Measurements from ENCODE around the gene CBX2.
"Not testable (repeated sequence)": the region's sequence is repeated elsewhere in the genome, so short reads cannot be mapped to it uniquely, and the experiment has no call there.

Gene CBX2

DNA sequence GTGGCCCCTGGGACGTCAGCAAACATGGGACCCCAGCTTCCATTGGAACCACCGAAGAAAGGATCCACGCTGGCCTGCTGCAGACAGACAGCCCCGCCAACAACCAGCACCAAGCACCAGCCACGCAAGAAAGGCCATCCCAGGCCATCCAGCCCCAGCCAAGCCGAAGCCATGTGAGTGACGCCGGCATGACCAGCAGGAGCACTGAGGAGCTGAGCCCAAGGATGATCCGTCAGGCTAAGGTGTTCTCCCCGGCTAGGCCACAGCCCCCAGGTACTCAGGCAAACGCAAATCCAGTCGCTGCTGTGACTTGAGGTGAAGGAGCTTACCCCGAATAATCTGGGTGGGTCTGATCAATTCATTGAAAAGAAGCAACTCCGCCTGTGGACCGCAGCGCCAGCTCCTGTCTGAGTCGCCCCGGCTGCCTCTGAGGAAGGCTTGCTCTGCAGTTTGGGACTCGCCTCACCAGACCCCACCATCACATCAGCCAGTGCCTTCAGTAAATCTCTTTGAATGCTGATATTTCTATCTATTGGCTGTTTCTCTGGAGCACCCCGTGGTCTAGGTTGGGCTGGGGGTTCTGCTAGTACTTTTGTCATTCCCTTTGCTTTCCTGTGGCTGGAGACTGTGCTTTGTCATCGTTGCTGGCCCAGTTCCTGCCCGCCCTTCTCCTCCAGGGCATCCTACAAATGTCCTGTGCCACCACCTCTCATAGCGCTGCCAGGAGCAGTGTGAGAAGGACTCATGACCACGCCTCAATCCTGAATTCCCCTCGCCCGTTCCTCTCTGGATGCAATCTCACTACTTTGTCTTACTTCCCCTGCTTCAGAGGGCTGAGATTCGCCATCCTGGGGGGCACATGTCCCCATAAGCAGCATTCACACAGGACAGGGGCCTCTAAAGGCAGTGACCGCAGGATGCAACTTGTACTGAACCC lies 8.1 kb upstream of the CBX2 start:
- DNase-seq (ENCODE audit: low read depth in 4 of 4, low spot score in 1 of 4): no peak

DNA sequence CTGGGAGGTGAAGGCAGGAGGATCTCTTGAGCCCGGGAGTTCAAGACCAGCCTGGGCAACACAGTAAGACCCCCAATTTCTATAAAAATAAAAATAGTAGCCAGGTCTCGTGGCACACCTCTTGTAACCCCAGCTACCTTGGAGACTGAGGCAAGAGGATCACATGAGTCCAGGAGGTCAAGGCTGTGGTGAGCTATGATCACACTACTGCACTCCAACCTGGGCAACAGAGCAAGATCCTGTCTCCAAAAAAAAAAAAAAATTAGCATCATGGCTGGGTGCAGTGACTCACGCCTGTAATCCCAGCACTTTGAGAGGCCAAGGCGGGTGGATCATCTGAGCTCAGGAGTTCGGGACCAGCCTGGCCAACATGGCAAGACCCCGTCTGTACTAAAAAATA lies 6.7 kb upstream of the CBX2 start:
- no peak for DNase-seq (ENCODE audit: low read depth in 4 of 4, low spot score in 1 of 4)

DNA sequence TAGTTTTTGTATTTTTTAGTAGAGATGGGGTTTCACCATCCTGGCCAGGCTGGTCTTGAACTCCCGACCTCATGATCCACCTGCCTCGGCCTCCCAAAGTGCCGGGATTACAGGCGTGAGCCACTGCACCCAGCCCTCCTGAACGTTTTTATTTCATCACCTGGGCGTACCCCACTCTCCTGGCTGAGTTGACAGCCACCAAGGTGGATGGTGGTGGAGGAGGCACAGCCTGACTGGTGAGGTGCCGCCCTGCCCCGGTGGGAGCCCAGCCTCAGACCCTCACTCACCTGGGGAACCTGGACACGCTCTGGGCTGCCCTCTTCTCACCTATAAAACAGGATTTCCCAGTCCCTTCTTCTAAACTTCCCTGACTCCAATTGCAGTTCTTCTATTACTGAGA lies 5.2 kb upstream of the CBX2 start:
- not testable (repeated sequence) for DNase-seq (ENCODE audit: low read depth in 4 of 4, low spot score in 1 of 4)

DNA sequence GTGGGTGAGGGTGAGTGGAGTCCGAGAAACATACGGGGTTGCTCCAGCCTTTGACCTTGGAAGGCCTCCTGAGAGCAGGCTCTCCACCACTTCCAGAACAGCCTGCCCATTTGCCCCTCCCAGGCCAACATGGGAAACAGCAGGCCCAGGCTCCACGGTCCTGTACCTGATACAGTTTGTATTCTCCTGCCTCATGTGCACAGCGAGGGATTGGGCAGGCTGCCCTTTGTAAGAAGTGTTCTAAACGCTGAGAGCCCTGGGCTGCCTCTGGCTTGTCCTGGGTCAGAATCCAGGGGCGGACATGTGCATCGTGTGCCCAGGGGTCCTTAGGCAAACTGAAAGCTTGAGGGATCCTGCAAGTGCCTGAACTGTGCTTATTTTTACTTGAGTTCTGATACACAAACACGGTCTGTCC lies 3.4 kb upstream of the CBX2 start:
- no peak for DNase-seq (ENCODE audit: low read depth in 4 of 4, low spot score in 1 of 4)

DNA sequence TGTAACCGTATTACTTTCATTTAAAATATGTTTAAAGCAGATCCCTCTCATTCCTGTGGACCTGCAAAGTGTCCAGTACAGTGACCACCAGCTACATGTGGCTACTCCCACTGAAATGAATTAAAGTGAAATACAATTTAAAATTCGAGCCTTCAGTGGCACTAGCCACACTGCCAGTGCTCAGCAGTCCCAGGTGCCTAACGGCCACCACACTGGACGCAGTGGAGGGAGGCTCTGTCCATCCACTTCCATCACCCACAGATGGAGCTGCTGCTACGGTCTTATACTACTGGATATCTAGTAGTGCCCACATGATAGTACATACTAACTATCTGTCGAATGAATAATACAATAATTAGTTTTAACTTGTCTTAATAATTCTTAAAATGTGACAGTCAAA lies 2.3 kb upstream of the CBX2 start:
- DNase-seq (ENCODE audit: low read depth in 4 of 4, low spot score in 1 of 4): no peak

DNA sequence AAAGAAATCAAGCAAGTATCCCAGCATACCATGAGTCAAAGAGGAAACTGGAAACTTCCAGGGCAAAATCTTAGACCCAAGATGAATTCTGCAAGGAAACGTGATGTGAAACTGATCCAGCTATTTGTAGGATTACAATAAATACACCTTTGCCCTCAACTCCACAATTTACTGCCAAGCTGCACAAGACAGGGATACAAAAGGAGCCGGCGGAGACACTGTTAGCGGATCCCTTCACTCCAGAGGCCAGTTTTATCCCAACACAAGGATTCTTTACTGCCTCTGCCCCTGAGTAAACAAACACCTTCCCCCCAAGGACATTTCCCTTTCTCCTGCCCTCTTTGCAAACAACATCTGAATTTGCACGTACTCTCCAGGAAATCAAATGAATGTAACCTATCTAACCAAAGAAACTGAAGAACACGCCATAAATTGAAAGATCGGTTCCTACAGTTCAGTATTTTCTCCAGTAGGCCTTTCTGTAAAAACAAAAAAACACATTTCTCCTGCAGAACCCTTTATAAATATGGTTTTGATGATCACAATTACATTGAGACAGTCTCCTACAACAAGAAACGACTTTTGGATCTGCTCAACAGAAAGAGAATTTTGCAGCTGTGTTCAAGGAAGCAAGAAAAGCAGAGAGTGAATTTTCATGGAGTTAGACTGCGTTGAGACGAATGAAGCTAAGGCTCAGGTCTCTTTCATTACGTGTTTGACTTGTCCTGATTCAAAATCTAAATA lies 1.4 kb upstream of the CBX2 start:
- no peak for DNase-seq (ENCODE audit: low read depth in 4 of 4, low spot score in 1 of 4)

DNA sequence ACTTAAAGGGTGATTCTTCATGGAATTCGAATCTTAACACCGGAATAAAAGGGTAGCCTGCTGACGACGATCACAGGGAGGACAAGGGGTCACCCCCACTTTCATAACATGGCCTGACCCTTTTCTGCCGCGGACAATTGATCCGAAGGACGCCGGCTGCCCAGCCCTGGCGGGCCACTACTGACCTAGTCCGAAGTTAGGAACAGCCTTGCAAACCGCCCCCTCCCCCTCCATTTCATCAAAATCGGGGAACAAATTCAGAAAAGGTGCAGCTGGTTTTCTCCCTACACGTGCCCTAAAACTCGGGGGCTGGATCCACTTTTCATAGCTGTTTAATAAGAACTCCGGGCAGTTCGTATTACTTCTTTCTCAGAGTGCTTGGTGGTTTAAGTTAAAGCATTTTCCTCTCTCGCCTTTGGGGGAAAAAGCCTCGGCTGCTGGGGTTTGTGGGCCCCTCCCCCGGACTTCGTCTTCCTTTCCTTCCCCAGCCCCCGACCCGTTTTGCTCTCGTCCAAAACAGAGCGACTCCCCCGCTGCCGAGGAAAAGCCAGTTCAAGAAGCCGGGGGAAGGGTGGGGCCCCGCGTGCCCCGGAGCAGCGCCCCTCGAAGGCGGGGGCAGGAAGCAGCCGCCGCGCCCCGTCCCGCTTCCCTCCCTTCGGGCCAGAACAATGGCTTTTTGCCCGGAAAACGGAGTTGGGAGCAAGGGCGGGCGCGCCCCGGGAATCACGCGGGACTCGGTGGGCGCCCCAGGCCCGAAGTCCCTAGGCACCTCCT lies 641 bp upstream of the CBX2 start:
- no peak for DNase-seq (ENCODE audit: low read depth in 4 of 4, low spot score in 1 of 4)

DNA sequence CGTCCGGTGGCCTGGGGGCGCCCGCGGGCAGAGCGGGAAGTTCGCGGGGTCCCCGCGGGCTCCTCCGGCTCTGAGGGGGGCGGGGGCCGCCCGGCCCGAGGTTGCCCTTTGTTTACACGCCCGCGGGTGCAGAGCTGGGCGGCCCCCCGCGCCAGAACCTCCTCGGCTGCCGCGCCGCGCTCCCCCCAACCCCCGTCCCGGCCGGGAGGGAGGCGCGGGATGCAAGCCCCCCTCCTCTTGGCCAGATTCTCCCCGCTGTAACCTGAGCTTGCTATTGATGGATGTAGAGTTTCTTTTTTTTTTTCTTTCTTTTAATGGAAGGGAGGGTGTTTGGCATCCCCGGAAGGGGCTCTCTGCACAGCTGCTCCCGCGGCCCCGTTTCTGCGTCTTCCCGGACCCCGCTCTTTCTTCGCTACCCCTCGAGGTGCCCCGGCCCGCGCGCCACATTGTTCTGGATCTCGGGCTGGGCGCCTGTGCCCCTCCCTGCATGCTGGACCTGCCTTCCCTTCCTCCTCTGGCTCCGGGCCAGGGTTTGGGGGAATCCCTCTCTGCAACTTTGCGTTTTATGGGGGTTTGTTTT lies 646 bp downstream of the CBX2 start:
- DNase-seq (ENCODE audit: low read depth in 4 of 4, low spot score in 1 of 4): no peak

DNA sequence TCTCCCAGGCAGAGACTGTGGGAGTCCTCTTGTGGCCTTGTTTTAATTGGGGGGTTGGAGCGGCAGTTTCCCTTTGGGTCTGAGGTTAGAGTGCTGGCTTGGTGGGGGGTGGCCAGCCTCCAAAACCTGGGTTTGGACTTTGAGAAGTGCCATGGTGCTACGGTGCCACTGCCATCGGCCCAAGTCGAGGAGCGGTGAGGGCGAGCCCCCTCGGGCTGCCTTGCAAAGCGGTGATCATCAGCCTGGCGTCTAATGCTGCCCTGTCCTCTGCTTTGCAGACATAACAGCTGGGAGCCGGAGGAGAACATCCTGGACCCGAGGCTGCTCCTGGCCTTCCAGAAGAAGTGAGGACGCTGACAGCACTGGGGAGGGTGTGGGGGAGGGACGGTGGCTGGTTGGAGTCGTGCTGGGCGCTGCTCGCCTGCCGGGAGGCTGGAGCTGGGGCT lies 1.2 kb downstream of the CBX2 start:
- DNase-seq (ENCODE audit: low read depth in 4 of 4, low spot score in 1 of 4): no peak

DNA sequence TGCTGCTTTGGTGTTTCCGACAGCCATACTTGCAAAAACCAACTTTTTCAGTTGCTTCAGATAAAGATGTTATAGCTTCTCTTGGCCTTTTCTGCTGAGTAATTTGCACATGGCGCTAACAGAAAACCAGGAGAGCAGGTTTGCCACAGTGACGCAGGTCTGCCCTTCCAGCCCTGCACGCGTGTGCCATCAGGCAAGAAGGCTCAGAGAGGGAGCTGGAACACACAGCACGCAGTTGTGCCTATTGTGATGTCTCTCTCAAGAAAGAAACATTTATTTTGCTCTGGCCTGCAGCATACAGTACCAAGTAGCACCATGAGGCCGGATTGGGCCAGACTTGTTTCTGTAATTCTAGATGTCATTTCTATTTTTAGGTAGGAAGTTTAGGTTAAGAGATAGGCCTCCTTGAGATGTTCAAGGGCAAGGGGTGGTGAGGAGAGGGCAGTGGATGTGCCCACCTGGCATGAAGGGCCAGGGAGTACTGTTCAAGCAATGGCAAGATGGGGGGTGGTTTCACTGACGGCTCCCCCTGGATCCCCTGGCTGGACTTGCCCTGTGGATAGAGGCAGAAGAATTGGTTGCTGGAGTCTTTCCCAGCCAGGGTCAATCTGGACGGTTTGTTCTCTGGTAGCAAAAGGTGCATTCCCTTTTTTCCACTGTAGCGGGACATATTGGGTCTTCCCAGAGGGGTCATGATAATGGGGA lies 1.9 kb downstream of the CBX2 start:
- DNase-seq (ENCODE audit: low read depth in 4 of 4, low spot score in 1 of 4): no peak

DNA sequence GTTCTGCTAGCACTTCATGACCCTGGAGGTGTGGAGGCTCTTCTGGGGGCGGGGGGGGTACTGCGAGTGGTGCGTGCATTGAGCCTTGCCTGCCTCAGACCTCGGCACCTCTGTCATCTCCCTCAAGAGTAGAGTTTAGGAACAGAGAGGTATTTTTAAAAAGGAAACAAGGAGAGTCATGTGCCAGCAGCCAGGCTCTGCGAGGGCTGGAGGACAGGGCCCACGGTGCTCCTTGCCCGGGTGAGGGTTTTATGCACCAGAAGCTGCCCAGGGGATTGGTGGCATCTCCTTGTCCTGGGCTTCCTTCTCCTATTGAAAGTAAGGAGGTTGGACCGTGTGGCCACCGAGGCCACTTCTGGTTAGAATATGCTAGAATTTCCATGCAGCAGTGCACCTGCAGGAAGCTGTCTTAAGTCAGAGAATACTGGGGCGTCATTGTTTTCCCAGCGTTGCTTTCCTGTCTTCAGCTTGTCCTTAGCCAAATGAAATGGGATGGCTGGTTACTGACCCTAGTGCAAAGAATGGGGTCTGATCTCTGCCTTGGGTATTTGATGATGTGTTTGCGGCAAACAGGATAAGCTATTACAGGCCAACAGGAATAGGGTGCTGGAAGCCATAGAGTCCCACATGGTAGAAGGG lies 3.2 kb downstream of the CBX2 start:
- no peak for DNase-seq (ENCODE audit: low read depth in 4 of 4, low spot score in 1 of 4)

DNA sequence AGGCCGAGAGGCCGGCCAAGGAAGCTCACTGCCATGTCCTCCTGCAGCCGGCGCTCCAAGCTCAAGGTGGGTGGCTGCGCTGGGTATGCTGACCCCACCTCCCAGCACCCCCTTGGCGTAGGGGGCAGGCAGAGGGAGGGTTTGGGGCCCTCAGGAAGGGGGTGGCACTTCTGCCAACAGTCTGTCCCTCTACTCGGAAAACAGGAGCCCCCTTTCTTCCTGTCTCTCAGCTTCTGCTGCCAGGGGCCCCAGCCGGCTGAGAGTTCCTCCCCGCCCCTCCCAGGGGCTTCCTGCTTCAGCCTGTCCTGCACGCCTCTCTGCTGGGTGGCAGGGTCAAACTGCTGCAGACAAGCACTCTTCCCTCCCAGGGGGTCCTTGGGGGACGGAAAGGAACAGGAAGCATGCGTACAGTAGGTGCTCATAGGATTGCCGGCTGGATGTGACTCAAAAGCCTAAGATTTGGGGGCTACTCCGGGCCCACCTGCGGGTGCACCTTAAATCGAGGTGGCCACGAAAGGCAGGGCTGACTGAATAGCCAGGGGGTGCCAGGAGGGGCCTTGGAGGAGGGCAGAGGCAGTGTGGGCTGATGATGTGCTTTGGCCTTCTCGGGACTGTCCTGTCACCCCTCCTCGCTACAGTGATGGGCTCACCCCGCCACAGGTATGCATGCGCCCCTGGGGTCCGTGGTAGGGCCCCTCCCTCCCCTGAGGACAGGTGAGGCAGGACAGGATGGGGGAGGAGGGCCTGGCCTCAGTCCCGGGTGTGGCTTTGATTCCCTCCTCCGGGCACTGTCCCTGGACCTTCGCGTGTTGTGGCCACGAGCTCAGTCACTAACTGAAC lies 4.0 kb downstream of the CBX2 start:
- no peak for DNase-seq (ENCODE audit: low read depth in 4 of 4, low spot score in 1 of 4)

DNA sequence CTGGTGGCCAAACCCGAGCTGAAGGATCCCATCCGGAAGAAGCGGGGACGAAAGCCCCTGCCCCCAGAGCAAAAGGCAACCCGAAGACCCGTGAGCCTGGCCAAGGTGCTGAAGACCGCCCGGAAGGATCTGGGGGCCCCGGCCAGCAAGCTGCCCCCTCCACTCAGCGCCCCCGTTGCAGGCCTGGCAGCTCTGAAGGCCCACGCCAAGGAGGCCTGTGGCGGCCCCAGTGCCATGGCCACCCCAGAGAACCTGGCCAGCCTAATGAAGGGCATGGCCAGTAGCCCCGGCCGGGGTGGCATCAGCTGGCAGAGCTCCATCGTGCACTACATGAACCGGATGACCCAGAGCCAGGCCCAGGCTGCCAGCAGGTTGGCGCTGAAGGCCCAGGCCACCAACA lies 5.9 kb downstream of the CBX2 start:
- DNase-seq (ENCODE audit: low read depth in 4 of 4, low spot score in 1 of 4): no peak

DNA sequence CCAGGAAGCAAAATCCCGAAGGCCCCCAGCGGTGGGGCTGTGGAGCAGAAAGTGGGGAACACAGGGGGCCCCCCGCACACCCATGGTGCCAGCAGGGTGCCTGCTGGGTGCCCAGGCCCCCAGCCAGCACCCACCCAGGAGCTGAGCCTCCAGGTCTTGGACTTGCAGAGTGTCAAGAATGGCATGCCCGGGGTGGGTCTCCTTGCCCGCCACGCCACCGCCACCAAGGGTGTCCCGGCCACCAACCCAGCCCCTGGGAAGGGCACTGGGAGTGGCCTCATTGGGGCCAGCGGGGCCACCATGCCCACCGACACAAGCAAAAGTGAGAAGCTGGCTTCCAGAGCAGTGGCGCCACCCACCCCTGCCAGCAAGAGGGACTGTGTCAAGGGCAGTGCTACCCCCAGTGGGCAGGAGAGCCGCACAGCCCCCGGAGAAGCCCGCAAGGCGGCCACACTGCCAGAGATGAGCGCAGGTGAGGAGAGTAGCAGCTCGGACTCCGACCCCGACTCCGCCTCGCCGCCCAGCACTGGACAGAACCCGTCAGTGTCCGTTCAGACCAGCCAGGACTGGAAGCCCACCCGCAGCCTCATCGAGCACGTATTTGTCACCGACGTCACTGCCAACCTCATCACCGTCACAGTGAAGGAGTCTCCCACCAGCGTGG lies 6.5 kb downstream of the CBX2 start:
- no peak for DNase-seq (ENCODE audit: low read depth in 4 of 4, low spot score in 1 of 4)

DNA sequence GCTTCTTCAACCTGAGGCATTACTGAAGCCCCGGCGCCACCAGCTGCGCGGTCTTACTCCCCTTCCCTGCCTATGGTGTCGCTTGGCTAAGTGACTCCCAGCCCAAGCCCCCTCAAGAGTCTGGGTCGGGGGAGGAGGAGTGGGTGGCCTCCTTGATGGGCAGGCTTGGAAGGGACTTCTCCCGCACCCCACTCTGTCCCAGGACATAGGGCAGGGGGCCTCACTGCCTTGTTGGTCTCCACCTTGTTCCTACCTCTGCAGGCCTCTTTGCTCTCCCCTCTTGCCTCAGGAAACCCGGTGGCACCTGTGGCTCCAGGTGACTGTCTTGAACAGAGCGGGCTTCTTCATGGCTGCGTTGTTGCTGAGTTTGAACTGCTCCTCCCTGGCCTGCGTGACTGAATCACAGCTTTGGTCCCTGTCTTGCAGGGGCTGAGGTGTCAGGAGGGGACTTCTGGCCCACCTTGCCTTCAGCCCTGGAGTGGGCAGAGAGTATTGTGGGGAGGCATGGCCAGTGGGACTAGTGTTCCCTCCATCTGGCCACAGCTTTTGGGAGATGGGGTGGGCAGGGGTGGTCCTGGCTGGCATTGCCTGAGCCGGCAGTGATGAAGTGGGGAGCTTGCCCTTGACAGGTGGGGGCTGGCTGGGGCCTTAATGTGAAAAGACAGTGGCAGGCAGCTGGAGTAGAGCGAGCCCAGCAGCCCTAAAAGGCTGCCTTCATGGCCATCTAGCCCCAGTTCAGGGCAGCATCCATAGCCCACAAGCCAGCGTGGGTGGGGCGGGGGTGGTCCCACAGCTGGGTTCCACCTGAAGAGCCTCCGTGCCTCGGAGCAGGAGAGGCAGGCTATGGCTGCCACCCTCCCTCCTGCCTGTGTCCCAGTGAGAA lies 7.3 kb downstream of the CBX2 start:
- no peak for DNase-seq (ENCODE audit: low read depth in 4 of 4, low spot score in 1 of 4)

DNA sequence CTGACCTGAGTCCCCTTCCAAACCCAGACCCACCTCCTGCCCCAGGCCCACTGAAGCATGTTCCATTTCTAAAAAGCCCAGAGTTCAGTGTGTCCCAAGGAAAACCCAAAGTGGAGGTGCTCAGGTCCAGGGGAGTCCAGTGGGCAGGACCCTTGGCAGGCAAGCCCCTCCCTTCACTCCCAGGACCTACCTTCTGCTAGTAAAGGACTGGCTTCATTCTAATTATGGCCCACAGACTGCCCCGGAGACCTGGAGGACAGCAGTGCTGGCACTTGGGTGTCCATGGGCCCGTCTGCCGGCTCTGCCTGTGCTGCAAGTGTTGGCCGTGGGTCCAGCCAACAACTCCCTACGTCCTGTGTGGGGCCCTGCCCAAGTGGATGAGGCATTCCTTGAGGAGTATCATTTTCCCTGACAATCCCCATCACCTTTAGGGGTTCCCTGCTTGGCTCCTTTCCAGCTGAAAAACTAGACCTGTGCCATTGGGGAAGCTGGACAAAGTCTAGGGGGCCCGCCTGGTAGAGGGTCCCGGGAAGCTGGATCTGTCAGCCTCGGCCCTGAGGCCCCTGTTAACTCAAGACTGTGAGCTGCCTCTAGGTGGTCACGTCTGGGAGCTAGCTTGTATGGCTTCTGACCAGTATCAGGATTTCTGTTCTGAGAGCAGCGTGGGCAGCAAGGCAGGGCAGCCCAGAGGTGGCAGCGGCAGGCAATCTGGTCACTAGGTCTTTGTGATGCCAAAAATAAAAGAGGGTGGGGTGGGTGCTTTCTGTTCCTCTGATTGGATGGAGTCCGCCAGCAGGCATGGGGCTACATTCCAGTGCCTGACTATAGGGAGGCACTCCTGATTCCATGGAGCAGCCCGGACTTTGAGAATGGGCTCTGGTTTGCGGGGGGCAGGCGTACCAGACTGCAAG lies 8.2 kb downstream of the CBX2 start:
- no peak for DNase-seq (ENCODE audit: low read depth in 4 of 4, low spot score in 1 of 4)

Measured in stimulated activated CD4-positive, alpha-beta T cell treated with anti-CD3 and anti-CD28 coated beads, Interleukin-1b, Interleukin-23, amount 100 ng/mL, for 24 hours (primary cell).